Body of pancreas (tissue), 4 donors: ENCODE measurements around the gene CCDC13. TPM values are rescaled to one million over a fixed set of nuclear protein-coding genes. Genes with fewer than 3 reads are reported as not detected.

Experiments
- ATAC-seq: fragments of 150-250 bp; one replicate; pipeline ENCODE4 v1.9.1; 2016
- DNase-seq, 4 donors: peaks; one replicate each; pipeline ENCODE4 v3.0.0-alpha.2; 2019
- H3K27ac ChIP-seq, 4 donors: fragments of 200-600 bp; sonication (generic); 1 replicate in 3 of 4; 2 replicates in 1 of 4; pipeline versions ENCODE4 v1.5.1 to v1.6.1; 2016 to 2019; ENCODE audit warnings: mild to moderate bottlenecking in 1 of 4, mixed read lengths in 1 of 4, moderate library complexity in 1 of 4
- H3K27me3 ChIP-seq, 2 donors: fragments of 200-600 bp; sonication (generic); one replicate each; pipeline ENCODE4 v1.6.0; 2016; ENCODE audit warnings: mild to moderate bottlenecking in 1 of 2
- H3K36me3 ChIP-seq, 2 donors: fragments of 200-600 bp; sonication (generic); replicated peaks in 1 of 2; 2 replicates each; pipeline ENCODE4 v1.5.1; 2016; ENCODE audit warnings: low read depth in 2 of 2; ENCODE audit not compliant: insufficient read depth in 1 of 2
- H3K4me1 ChIP-seq: fragments of 200-600 bp; sonication (generic); one replicate; pipeline ENCODE4 v1.6.0; 2016
- H3K4me3 ChIP-seq, 2 donors: fragments of 200-600 bp; sonication (generic); 1 replicate in 1 of 2; 2 replicates in 1 of 2; pipeline ENCODE4 v1.5.1; 2016 to 2019
- H3K9me3 ChIP-seq, 3 donors: fragments of 200-600 bp; sonication (generic); 1 replicate in 2 of 3; 2 replicates in 1 of 3; pipeline ENCODE4 v1.5.1; 2016
- CTCF ChIP-seq, 7 experiments: fragments of 450-650 bp in 4 of 7; fragments of 200-600 bp in 3 of 7; sonication (generic) in 3 of 7; IDR thresholded peaks; one replicate each; pipeline ENCODE4 v1.5.1; 2016 to 2019; ENCODE audit warnings: antibody characterized with exemption in 7 of 7
- POLR2A ChIP-seq, 3 donors: fragments of 450-650 bp; IDR thresholded peaks; one replicate each; pipeline ENCODE4 v1.6.1; 2016; ENCODE audit warnings: antibody characterized with exemption in 3 of 3, mild to moderate bottlenecking in 2 of 3
- WGBS, 2 donors: methylation state at CpG; one replicate each; pipeline ENCODE4 v1.1.5; 2017; 5-methylcytosine and 5-hydroxymethylcytosine counted together
- intact Hi-C: fragments of 100-400 bp; cut with DNase I; formaldehyde crosslinking; loops from one replicate; pipeline ENCODE4 v1.15.1; 2023
- total RNA-seq, 2 donors: library from RNA; depleted of rRNA; stranded (reverse); fragments of >200 nt; gene quantifications; one replicate each; pipeline ENCODE4 v1.1.0, GENCODE V29; 2016

CCDC13 gene
- total RNA-seq, 2 donors from 2014 or later: 3.9 to 6.3 TPM

GRCh38 chr3:42764115-42764514 is 8.9 kb downstream of the CCDC13 start:
- H3K27ac ChIP-seq: peak overlapping the region in 1 of 4 donors; percentile 28
- no peaks in the 10 kb centered on the region for H3K9me3 ChIP-seq
- H3K36me3 ChIP-seq: no peaks in the 10 kb centered on the region
- intact Hi-C loops: no loop called here
- H3K4me1 ChIP-seq: peaks cover 4% of the 10 kb centered on the region
- no peak for ATAC-seq
- no peak overlapping the region for H3K4me3 ChIP-seq
- no peak for DNase-seq
- TF ChIP-seq CTCF (IDR thresholded peaks at IDR 0.05) (no peak), POLR2A (IDR thresholded peaks at IDR 0.05) (no peak)
- H3K27me3 ChIP-seq: no peaks in the 10 kb centered on the region
- 76 to 84% methylated on average over 3 of the region's 3 CpGs for WGBS, 2 donors

DNA sequence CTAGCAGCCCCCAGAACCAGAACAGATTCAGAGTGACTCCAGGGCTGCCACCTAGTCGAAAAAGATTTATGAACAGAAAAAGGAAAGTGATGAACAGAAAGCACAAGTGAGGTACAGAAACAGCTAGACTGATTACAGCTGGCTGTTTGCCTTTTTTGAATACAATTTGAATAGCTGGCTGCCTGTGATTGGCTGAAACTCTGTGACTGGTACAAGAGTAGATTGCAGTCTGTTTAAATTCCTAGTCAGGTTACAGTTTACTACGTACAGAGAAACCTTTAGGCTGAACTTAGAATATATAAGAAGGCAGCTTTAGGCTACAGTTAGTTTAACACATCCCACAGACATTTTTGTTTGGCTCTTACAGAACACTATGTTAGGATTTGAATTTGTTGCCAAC is 10.0 kb downstream of the CCDC13 start:
- 35 to 51% methylated on average over 2 of the region's 2 CpGs for WGBS, 2 donors
- H3K4me3 ChIP-seq: no peak overlapping the region
- no peaks in the 10 kb centered on the region for H3K27me3 ChIP-seq
- TF ChIP-seq POLR2A (IDR thresholded peaks at IDR 0.05) (no peak), CTCF (IDR thresholded peaks at IDR 0.05) (no peak)
- no peaks in the 10 kb centered on the region for H3K9me3 ChIP-seq
- no peak overlapping the region for H3K27ac ChIP-seq
- DNase-seq: no peak
- intact Hi-C loops: no loop called here
- peaks cover 4% of the 10 kb centered on the region for H3K4me1 ChIP-seq
- no peak for ATAC-seq
- H3K36me3 ChIP-seq: no peaks in the 10 kb centered on the region

DNA sequence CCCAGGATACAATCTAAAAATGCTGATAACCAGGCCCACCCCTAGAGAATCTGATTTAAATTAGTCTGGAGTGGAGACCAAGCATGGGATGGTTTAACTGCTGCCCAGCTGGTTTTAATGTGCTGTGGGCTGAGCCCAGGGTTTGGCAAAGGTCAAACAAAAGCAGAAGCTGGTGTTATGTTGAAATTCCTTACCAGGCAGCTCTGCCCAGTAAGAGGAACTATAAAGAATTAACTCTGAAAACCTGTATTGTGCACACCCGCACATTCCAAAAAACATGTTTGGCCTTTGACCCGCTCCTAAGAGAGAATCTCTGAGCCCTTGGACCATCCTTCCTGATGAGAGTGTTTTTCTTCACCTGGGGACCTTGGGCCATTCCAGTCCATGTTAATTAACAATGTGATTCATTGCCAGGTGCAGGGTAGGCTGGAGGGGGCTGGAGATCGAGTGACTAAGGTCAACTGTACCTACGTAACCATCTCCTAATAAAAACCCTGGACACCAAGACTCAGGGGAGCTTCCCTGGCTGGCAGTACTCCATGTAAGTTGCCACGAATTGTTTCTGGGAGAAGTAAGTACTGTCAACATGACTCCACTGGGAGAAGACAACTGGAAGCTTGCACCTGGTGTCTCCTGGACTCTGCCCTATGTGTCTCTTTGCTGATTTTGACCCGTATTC is 10.9 kb downstream of the CCDC13 start:
- WGBS, 2 donors: 71 to 79% methylated on average over 6 of the region's 6 CpGs
- H3K36me3 ChIP-seq: no peaks in the 10 kb centered on the region
- H3K4me3 ChIP-seq: no peak overlapping the region
- intact Hi-C loops: no loop called here
- H3K9me3 ChIP-seq: no peaks in the 10 kb centered on the region
- H3K4me1 ChIP-seq: peaks cover 4% of the 10 kb centered on the region
- ATAC-seq: no peak
- H3K27ac ChIP-seq: peak overlapping the region in 1 of 4 donors; percentile 38
- DNase-seq: peak in 1 of 4 donors; percentile 43
- H3K27me3 ChIP-seq: no peaks in the 10 kb centered on the region
- TF ChIP-seq POLR2A (IDR thresholded peaks at IDR 0.05) (no peak), CTCF (IDR thresholded peaks at IDR 0.05) (no peak)

DNA sequence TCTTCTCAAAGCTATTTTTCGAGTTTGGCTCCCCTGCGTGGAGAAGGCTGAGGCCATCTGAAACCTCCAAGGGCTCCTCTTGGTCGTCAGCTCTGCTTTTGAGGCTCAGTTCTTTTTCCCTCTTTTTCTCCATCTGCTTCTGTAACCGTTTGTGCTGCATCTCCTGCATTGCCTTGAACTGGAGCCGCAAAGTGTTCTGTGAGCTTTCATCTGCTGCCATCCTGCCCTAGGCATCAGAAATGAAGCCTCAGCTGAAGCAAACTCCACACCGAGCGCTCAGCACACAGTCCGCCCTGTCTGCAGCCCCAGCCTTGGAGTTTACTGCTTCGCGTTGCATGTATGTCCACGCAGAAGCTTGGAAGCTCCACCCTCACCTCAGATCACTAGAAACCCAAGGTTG is 14.9 kb downstream of the CCDC13 start:
- DNase-seq (no peak), ATAC-seq (no peak)
- 75 to 78% methylated on average over 11 of the region's 11 CpGs for WGBS, 2 donors
- Histone ChIP-seq H3K4me1 (no peaks in the 10 kb centered on the region), H3K9me3 (no peaks in the 10 kb centered on the region), H3K27me3 (no peaks in the 10 kb centered on the region), H3K4me3 (no peak overlapping the region), H3K36me3 (no peaks in the 10 kb centered on the region), H3K27ac (no peak overlapping the region)
- intact Hi-C loops: no loop called here
- TF ChIP-seq POLR2A (IDR thresholded peaks at IDR 0.05) (no peak), CTCF (IDR thresholded peaks at IDR 0.05) (no peak)

DNA sequence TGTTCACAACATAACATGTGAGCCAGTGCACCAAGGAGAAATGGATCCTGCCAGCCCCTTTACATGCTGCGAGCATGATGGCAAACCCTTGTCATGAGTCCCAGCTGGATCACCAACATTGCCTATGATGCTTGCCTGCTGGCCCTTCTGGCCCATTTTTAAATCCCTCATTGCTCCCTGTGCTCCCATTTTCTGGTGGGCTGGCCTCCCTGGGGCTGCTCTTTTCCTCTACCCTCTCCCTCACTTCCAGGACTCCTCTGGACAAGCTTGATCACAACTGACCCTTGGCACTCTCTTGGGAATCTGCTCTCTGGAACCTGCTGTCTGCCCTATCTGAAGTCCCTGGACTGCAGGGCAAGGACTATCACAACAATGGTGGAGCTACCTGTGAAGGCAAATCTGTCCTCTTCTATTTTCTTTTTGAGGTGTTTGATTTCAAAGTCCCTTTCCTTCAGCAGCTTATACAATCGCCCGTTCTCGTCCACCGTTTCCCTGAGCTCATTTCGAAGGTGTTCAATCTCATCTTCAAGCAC is 16.3 kb downstream of the CCDC13 start:
- Histone ChIP-seq H3K27me3 (no peaks in the 10 kb centered on the region), H3K9me3 (no peaks in the 10 kb centered on the region), H3K27ac (no peak overlapping the region), H3K36me3 (no peaks in the 10 kb centered on the region), H3K4me1 (no peaks in the 10 kb centered on the region), H3K4me3 (no peak overlapping the region)
- DNase-seq (no peak), ATAC-seq (no peak)
- intact Hi-C loops: no loop called here
- WGBS, 2 donors: 96 to 98% methylated on average over 6 of the region's 6 CpGs
- no peak for TF ChIP-seq POLR2A (IDR thresholded peaks at IDR 0.05)
- TF ChIP-seq CTCF (IDR thresholded peaks at IDR 0.05): no peak
